SU-DHL-6 (cell line): Measurements from ENCODE around the gene BCL3.

Experiments
- H2AFZ ChIP-seq: fragments of 200-600 bp; sonication (generic); 2 replicates; pipeline ENCODE4 v1.6.1; 2014; ENCODE audit warnings: low read depth, mild to moderate bottlenecking, moderate library complexity, mixed read lengths, antibody characterized with exemption, low read length; ENCODE audit not compliant: severe bottlenecking
- H3F3A ChIP-seq: fragments of 200-600 bp; shearing (Covaris generic); 2 replicates; pipeline ENCODE4 v1.6.0; 2016; ENCODE audit warnings: antibody characterized with exemption, mild to moderate bottlenecking; ENCODE audit not compliant: insufficient read depth
- H3K27ac ChIP-seq: fragments of 200-600 bp; sonication (generic); 2 replicates; pipeline ENCODE4 v1.5.1; 2016; ENCODE audit warnings: low read depth, mild to moderate bottlenecking, low read length, moderate library complexity, mixed read lengths
- H3K27me3 ChIP-seq: fragments of 200-600 bp; sonication (generic), shearing (Covaris generic); 2 replicates; pipeline ENCODE4 v1.6.0; 2014; ENCODE audit warnings: mild to moderate bottlenecking, low read length
- H3K36me3 ChIP-seq: fragments of 200-600 bp; sonication (generic); 2 replicates; pipeline ENCODE4 v1.6.1; 2014; ENCODE audit warnings: mild to moderate bottlenecking, low read length, mixed read lengths
- H3K4me2 ChIP-seq: fragments of 300-600, 200-600 bp; shearing (Covaris generic), sonication (generic); 2 replicates; pipeline ENCODE4 v1.6.0; 2014; ENCODE audit warnings: low read length, low read depth, mild to moderate bottlenecking; ENCODE audit not compliant: poor library complexity, severe bottlenecking
- H3K4me3 ChIP-seq: fragments of 200-600 bp; sonication (generic); 2 replicates; pipeline ENCODE4 v1.5.1; 2014; ENCODE audit warnings: antibody characterized with exemption, low read length, mild to moderate bottlenecking, mixed read lengths; ENCODE audit not compliant: insufficient read depth, poor library complexity, severe bottlenecking
- H3K79me2 ChIP-seq: fragments of 200-600 bp; sonication (generic); 2 replicates; pipeline ENCODE4 v1.6.1; 2014; ENCODE audit warnings: mild to moderate bottlenecking, low read length, moderate library complexity; ENCODE audit not compliant: insufficient read depth
- H3K9ac ChIP-seq: fragments of 200-600 bp; sonication (generic); 2 replicates; pipeline ENCODE4 v1.7.0; 2014; ENCODE audit warnings: mild to moderate bottlenecking, low read length
- H3K9me2 ChIP-seq: fragments of 200-600 bp; sonication (generic); replicated peaks from 2 replicates; pipeline ENCODE4 v1.6.1; 2014; ENCODE audit warnings: low read length; ENCODE audit not compliant: insufficient read depth
- H3K9me3 ChIP-seq: fragments of 200-600 bp; sonication (generic); 2 replicates; pipeline ENCODE4 v1.6.1; 2014; ENCODE audit warnings: low read length, mixed read lengths; ENCODE audit not compliant: insufficient read depth
- H4K20me1 ChIP-seq: fragments of 200-600 bp; sonication (generic); 2 replicates; pipeline ENCODE4 v1.6.1; 2014; ENCODE audit warnings: low read depth, mild to moderate bottlenecking, antibody characterized with exemption, low read length, moderate library complexity, mixed read lengths
- CTCF ChIP-seq: fragments of 200-600 bp; sonication (generic); IDR thresholded peaks from one replicate; pipeline ENCODE4 v1.5.1; 2017; ENCODE audit warnings: antibody characterized with exemption, mild to moderate bottlenecking, low read length, moderate library complexity; ENCODE audit not compliant: insufficient read depth, poor library complexity, severe bottlenecking
- EZH2phosphoT487 ChIP-seq: fragments of 200-600 bp; sonication (generic), shearing (Covaris generic); conservative IDR thresholded peaks from 2 replicates; pipeline ENCODE4 v1.6.1; 2018; ENCODE audit warnings: mild to moderate bottlenecking, antibody characterized with exemption, low read length, moderate library complexity, mixed read lengths

The BCL3 gene

GRCh38 chr19:44803442-44804428 is 55.2 kb downstream of the BCL3 start:
- no peak overlapping the region for H3K27ac ChIP-seq
- H3K4me3 ChIP-seq: no peak overlapping the region
- no peaks in the 10 kb centered on the region for H3F3A ChIP-seq
- H3K9me2 ChIP-seq: no peaks in the 10 kb centered on the region
- no peak overlapping the region for H3K9ac ChIP-seq
- H3K9me3 ChIP-seq: no peaks in the 10 kb centered on the region
- TF ChIP-seq EZH2phosphoT487: no peak
- TF ChIP-seq CTCF: no peak
- H3K4me2 ChIP-seq: no peak overlapping the region
- no peak overlapping the region for H2AFZ ChIP-seq
- H3K27me3 ChIP-seq: no peaks in the 10 kb centered on the region
- no peaks in the 10 kb centered on the region for H3K36me3 ChIP-seq
- H4K20me1 ChIP-seq: no peaks in the 10 kb centered on the region
- no peaks in the 10 kb centered on the region for H3K79me2 ChIP-seq

DNA sequence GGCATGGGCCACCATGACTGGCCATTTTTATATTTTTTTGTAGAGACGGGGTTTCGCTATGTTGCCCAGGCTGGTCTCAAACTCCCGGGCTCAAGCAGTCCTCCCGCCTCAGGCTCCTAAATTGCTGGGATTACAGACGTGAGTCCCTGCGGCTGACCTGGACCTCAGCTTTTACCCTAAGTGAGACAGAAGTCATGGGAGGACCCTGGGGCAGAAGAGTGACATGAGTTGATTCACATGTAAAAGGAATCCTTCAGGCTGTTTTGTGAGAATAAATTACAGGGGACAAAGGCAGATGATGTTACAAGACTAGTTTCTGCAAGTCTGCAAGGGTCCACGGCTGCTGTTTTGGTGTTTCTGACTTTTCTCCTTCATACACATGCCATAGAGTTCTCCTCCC is 57.8 kb downstream of the BCL3 start:
- Histone ChIP-seq H3K4me2 (no peak overlapping the region), H3K79me2 (no peaks in the 10 kb centered on the region), H3K9me3 (no peaks in the 10 kb centered on the region), H3K9me2 (no peaks in the 10 kb centered on the region), H3K4me3 (no peak overlapping the region), H3K36me3 (no peaks in the 10 kb centered on the region), H3K27me3 (no peaks in the 10 kb centered on the region), H3K27ac (no peak overlapping the region), H2AFZ (no peak overlapping the region), H3F3A (no peaks in the 10 kb centered on the region), H3K9ac (no peak overlapping the region), H4K20me1 (no peaks in the 10 kb centered on the region)
- no peak for TF ChIP-seq CTCF
- TF ChIP-seq EZH2phosphoT487: no peak

DNA sequence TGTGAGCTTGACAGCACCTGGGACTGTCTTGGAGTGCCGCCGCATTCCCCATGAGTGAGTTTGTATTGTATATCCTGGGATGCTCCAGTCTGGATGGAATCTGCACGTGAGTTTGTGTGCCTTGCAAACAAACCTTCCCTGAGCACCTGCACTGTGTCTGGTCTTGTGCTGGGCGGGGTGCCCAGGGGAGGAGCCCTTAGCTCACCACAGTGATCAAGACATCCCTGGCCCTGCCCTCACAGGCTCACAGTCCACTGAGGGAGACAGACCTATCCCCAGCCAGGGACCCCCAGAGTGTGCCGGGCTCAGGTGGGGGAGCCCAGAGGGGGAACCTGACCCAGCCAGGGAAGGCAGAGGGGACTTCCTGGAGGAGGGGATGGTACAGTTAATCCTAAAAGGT is 58.7 kb downstream of the BCL3 start:
- Histone ChIP-seq H4K20me1 (no peaks in the 10 kb centered on the region), H3K4me2 (no peak overlapping the region), H3K9me2 (no peaks in the 10 kb centered on the region), H3K36me3 (no peaks in the 10 kb centered on the region), H3K27ac (no peak overlapping the region), H3K79me2 (no peaks in the 10 kb centered on the region), H3K4me3 (no peak overlapping the region), H3K9ac (no peak overlapping the region), H2AFZ (no peak overlapping the region), H3F3A (no peaks in the 10 kb centered on the region), H3K27me3 (no peaks in the 10 kb centered on the region), H3K9me3 (no peaks in the 10 kb centered on the region)
- TF ChIP-seq CTCF: no peak
